Trophoblast cell (in vitro differentiated cells and primary cell): ENCODE data around the gene CHCHD10.

Experiments
- DNase-seq, 2 donors: peaks; one replicate each; pipeline ENCODE4 v3.0.0-alpha.2; 2016
- H2AFZ ChIP-seq: 2 replicates; pipeline ENCODE4 v1.6.1; 2013; ENCODE audit warnings: low read length, moderate library complexity, mild to moderate bottlenecking; ENCODE audit not compliant: insufficient read depth, poor library complexity
- H2AK5ac ChIP-seq: 2 replicates; pipeline ENCODE4 v1.6.1; 2013; ENCODE audit warnings: mild to moderate bottlenecking, low read length
- H2BK120ac ChIP-seq: 2 replicates; pipeline ENCODE4 v1.6.1; 2013; ENCODE audit warnings: low read length, mild to moderate bottlenecking, moderate library complexity; ENCODE audit not compliant: insufficient read depth, poor library complexity
- H2BK12ac ChIP-seq: 2 replicates; pipeline ENCODE4 v1.6.1; 2013; ENCODE audit warnings: mild to moderate bottlenecking, low read length, moderate library complexity
- H2BK5ac ChIP-seq: 2 replicates; pipeline ENCODE4 v1.6.1; 2013; ENCODE audit warnings: low read length, low read depth, moderate library complexity, mild to moderate bottlenecking; ENCODE audit not compliant: poor library complexity
- H3K14ac ChIP-seq: 2 replicates; pipeline ENCODE4 v1.6.1; 2013; ENCODE audit warnings: mild to moderate bottlenecking, low read length
- H3K18ac ChIP-seq: 2 replicates; pipeline ENCODE4 v1.6.1; 2013; ENCODE audit warnings: mild to moderate bottlenecking, low read length
- H3K23ac ChIP-seq: 2 replicates; pipeline ENCODE4 v1.6.1; 2013; ENCODE audit warnings: low read length
- H3K27ac ChIP-seq: 2 replicates; pipeline ENCODE4 v1.5.1; 2013; ENCODE audit warnings: low read depth, mild to moderate bottlenecking, inconsistent platforms, low read length, moderate library complexity
- H3K27me3 ChIP-seq: 2 replicates; pipeline ENCODE4 v1.6.1; 2013; ENCODE audit warnings: inconsistent platforms, mild to moderate bottlenecking, low read length, moderate library complexity; ENCODE audit not compliant: insufficient read depth
- H3K36me3 ChIP-seq, 2 experiments: 1 replicate in 1 of 2; 2 replicates in 1 of 2; pipeline ENCODE4 v1.6.1; 2013; ENCODE audit warnings: low read length in 2 of 2, mild to moderate bottlenecking in 2 of 2, moderate library complexity in 1 of 2; ENCODE audit not compliant: insufficient read depth in 2 of 2, control insufficient read depth in 1 of 2
- H3K4ac ChIP-seq: 2 replicates; pipeline ENCODE4 v1.6.1; 2013; ENCODE audit warnings: low read depth, mild to moderate bottlenecking, low read length, moderate library complexity
- H3K4me1 ChIP-seq, 2 experiments: 1 replicate in 1 of 2; 2 replicates in 1 of 2; pipeline ENCODE4 v1.6.1; 2013; ENCODE audit warnings: low read length in 2 of 2, mild to moderate bottlenecking in 2 of 2, moderate library complexity in 1 of 2; ENCODE audit not compliant: insufficient read depth in 2 of 2, control insufficient read depth in 1 of 2
- H3K4me2 ChIP-seq: 2 replicates; pipeline ENCODE4 v1.6.1; 2013; ENCODE audit warnings: inconsistent platforms, mild to moderate bottlenecking, low read length, moderate library complexity
- H3K4me3 ChIP-seq: 2 replicates; pipeline ENCODE4 v1.5.1; 2013; ENCODE audit warnings: mild to moderate bottlenecking, low read depth, low read length, inconsistent platforms
- H3K79me1 ChIP-seq: one replicate; pipeline ENCODE4 v1.6.1; 2013; ENCODE audit warnings: low read length
- H3K79me2 ChIP-seq: 2 replicates; pipeline ENCODE4 v1.6.1; 2013; ENCODE audit warnings: low read length, mild to moderate bottlenecking; ENCODE audit not compliant: control insufficient read depth, insufficient read depth, poor library complexity
- H3K9ac ChIP-seq: 2 replicates; pipeline ENCODE4 v1.6.1; 2013; ENCODE audit warnings: mild to moderate bottlenecking, low read length
- H3K9me3 ChIP-seq: 2 replicates; pipeline ENCODE4 v1.6.1; 2013; ENCODE audit warnings: low read depth, mild to moderate bottlenecking, control low read depth, inconsistent platforms, low read length; ENCODE audit not compliant: insufficient read depth
- H4K12ac ChIP-seq: 2 replicates; pipeline ENCODE4 v1.6.1; 2013; ENCODE audit warnings: low read depth, mild to moderate bottlenecking, low read length, moderate library complexity
- H4K8ac ChIP-seq: 2 replicates; pipeline ENCODE4 v1.6.1; 2013; ENCODE audit warnings: low read depth, mild to moderate bottlenecking, low read length, moderate library complexity
- H4K91ac ChIP-seq: one replicate; pipeline ENCODE4 v1.6.1; 2013; ENCODE audit warnings: low read depth, mild to moderate bottlenecking, low read length, moderate library complexity
- WGBS: extraction: QIAGEN DNeasy Blood & Tissue Kit; methylation state at CpG from one replicate; pipeline ENCODE4 v1.1.7; 2013; ENCODE audit warnings: missing lambda C conversion rate; ENCODE audit not compliant: insufficient read length, insufficient coverage; ENCODE audit errors: extremely low coverage; 5-methylcytosine and 5-hydroxymethylcytosine counted together

Gene CHCHD10

GRCh38 chr22:23801886-23802377, 34.2 kb upstream of the CHCHD10 start:
- H2BK120ac ChIP-seq, result no peak overlapping the region
- no peak for DNase-seq
- no peak overlapping the region for H3K9ac ChIP-seq
- H3K4me2 ChIP-seq, result no peak overlapping the region
- H4K91ac ChIP-seq, result no peak overlapping the region
- H2AK5ac ChIP-seq, result no peak overlapping the region
- no peak overlapping the region for H4K12ac ChIP-seq
- no peak overlapping the region for H3K4ac ChIP-seq
- H3K79me1 ChIP-seq, result no peaks in the 10 kb centered on the region
- no peak overlapping the region for H2AFZ ChIP-seq
- H4K8ac ChIP-seq, result no peak overlapping the region
- no peak overlapping the region for H2BK5ac ChIP-seq
- H3K23ac ChIP-seq, result no peak overlapping the region
- no peak overlapping the region for H3K27ac ChIP-seq
- H3K14ac ChIP-seq, result no peak overlapping the region
- no peaks in the 10 kb centered on the region for H3K79me2 ChIP-seq
- no peak overlapping the region for H3K4me3 ChIP-seq
- peaks cover 59 to 76% of the 10 kb centered on the region in 2 experiments for H3K36me3 ChIP-seq
- H3K27me3 ChIP-seq, result no peaks in the 10 kb centered on the region
- peaks cover 1% of the 10 kb centered on the region for H3K9me3 ChIP-seq
- WGBS, result no CpG with 5 or more reads among the region's 8 CpGs
- H3K18ac ChIP-seq, result no peak overlapping the region
- no peaks in the 10 kb centered on the region for H3K4me1 ChIP-seq
- H2BK12ac ChIP-seq, result no peak overlapping the region

GRCh38 chr22:23801238-23801821, 33.6 kb upstream of the CHCHD10 start:
- Histone ChIP-seq H4K12ac (no peak overlapping the region), H3K18ac (no peak overlapping the region), H4K8ac (no peak overlapping the region), H3K9me3 (peaks cover 1% of the 10 kb centered on the region), H2AFZ (no peak overlapping the region), H3K27me3 (no peaks in the 10 kb centered on the region), H3K23ac (no peak overlapping the region), H4K91ac (no peak overlapping the region), H2BK12ac (no peak overlapping the region), H3K27ac (no peak overlapping the region), H3K79me2 (no peaks in the 10 kb centered on the region), H3K9ac (no peak overlapping the region), H3K14ac (no peak overlapping the region), H3K4me2 (no peak overlapping the region), H3K4me3 (no peak overlapping the region), H2BK5ac (no peak overlapping the region), H3K4ac (no peak overlapping the region), H2BK120ac (no peak overlapping the region), H3K4me1 (no peaks in the 10 kb centered on the region), H3K79me1 (no peaks in the 10 kb centered on the region), H2AK5ac (no peak overlapping the region), H3K36me3 (peaks cover 64 to 75% of the 10 kb centered on the region in 2 experiments)
- DNase-seq, result no peak
- WGBS, result no CpG with 5 or more reads among the region's 11 CpGs

- DNase-seq, result no peak
- no peaks in the 10 kb centered on the region for H3K4me1 ChIP-seq
- no peak overlapping the region for H3K14ac ChIP-seq
- no peak overlapping the region for H2BK12ac ChIP-seq
- no peaks in the 10 kb centered on the region for H3K79me2 ChIP-seq
- H3K9me3 ChIP-seq, result peaks cover 1% of the 10 kb centered on the region
- no peak overlapping the region for H3K4me2 ChIP-seq
- no peak overlapping the region for H3K4ac ChIP-seq
- H4K91ac ChIP-seq, result no peak overlapping the region
- H2AK5ac ChIP-seq, result no peak overlapping the region
- H3K79me1 ChIP-seq, result no peaks in the 10 kb centered on the region
- H3K18ac ChIP-seq, result no peak overlapping the region
- H3K27me3 ChIP-seq, result no peaks in the 10 kb centered on the region
- peak overlapping the region; percentile 6 for H4K12ac ChIP-seq
- H3K36me3 ChIP-seq, result peaks cover 62 to 74% of the 10 kb centered on the region in 2 experiments
- no peak overlapping the region for H4K8ac ChIP-seq
- no CpG with 5 or more reads among the region's 18 CpGs for WGBS
- no peak overlapping the region for H3K9ac ChIP-seq
- H2BK120ac ChIP-seq, result no peak overlapping the region
- H2BK5ac ChIP-seq, result no peak overlapping the region
- no peak overlapping the region for H3K23ac ChIP-seq
- H3K27ac ChIP-seq, result no peak overlapping the region
- H2AFZ ChIP-seq, result no peak overlapping the region
- no peak overlapping the region for H3K4me3 ChIP-seq
These were observed 32.8 kb upstream of the CHCHD10 start for GRCh38 chr22:23800297-23801237.

- no peak overlapping the region for H4K8ac ChIP-seq
- no peak overlapping the region for H4K12ac ChIP-seq
- no peak overlapping the region for H3K9ac ChIP-seq
- H3K4me1 ChIP-seq, result no peaks in the 10 kb centered on the region
- no peak overlapping the region for H2BK12ac ChIP-seq
- H3K4ac ChIP-seq, result no peak overlapping the region
- H2AK5ac ChIP-seq, result no peak overlapping the region
- H2BK120ac ChIP-seq, result no peak overlapping the region
- no peak overlapping the region for H3K4me3 ChIP-seq
- H3K79me1 ChIP-seq, result no peaks in the 10 kb centered on the region
- DNase-seq, result no peak
- H2AFZ ChIP-seq, result no peak overlapping the region
- H4K91ac ChIP-seq, result no peak overlapping the region
- H3K23ac ChIP-seq, result no peak overlapping the region
- H3K27ac ChIP-seq, result no peak overlapping the region
- H3K27me3 ChIP-seq, result no peaks in the 10 kb centered on the region
- WGBS, result no CpG with 5 or more reads among the region's 5 CpGs
- H3K36me3 ChIP-seq, result peaks cover 64 to 73% of the 10 kb centered on the region in 2 experiments
- no peaks in the 10 kb centered on the region for H3K79me2 ChIP-seq
- H3K9me3 ChIP-seq, result peaks cover under 1% of the 10 kb centered on the region
- no peak overlapping the region for H3K4me2 ChIP-seq
- no peak overlapping the region for H3K18ac ChIP-seq
- H3K14ac ChIP-seq, result no peak overlapping the region
- no peak overlapping the region for H2BK5ac ChIP-seq
These were observed 28.7 kb upstream of the CHCHD10 start for GRCh38 chr22:23796461-23796860.
